Spleen (tissue), 7 donors: ENCODE results near the gene OTULIN.

Source experiments
- POLR2A ChIP-seq, 3 donors: fragments of 450-650 bp; IDR thresholded peaks; one replicate each; pipeline ENCODE4 v1.5.1; 2017; ENCODE audit warnings: antibody characterized with exemption in 3 of 3, mild to moderate bottlenecking in 1 of 3
- TF ChIP-seq, protein P1 (sequence below), 11 experiments: fragments of 200-600 bp in 7 of 11; fragments of 450-650 bp in 4 of 11; sonication (generic) in 4 of 11; IDR thresholded peaks in 8 of 11; conservative IDR thresholded peaks in 3 of 11; 1 replicate in 7 of 11; 2 replicates in 4 of 11; pipeline versions ENCODE4 v1.4.0 to v1.8.0; 2016 to 2021; ENCODE audit warnings: antibody characterized with exemption in 11 of 11, inconsistent platforms in 4 of 11, mild to moderate bottlenecking in 1 of 11
- donor health status: DM: no; HTN: no; CAD: no; lungs with moderate emphysema.
- donor health status: DM: no; HTN: no; CAD: no.
- donor health status: DM: no; HTN: no; CAD: no.

DNA sequence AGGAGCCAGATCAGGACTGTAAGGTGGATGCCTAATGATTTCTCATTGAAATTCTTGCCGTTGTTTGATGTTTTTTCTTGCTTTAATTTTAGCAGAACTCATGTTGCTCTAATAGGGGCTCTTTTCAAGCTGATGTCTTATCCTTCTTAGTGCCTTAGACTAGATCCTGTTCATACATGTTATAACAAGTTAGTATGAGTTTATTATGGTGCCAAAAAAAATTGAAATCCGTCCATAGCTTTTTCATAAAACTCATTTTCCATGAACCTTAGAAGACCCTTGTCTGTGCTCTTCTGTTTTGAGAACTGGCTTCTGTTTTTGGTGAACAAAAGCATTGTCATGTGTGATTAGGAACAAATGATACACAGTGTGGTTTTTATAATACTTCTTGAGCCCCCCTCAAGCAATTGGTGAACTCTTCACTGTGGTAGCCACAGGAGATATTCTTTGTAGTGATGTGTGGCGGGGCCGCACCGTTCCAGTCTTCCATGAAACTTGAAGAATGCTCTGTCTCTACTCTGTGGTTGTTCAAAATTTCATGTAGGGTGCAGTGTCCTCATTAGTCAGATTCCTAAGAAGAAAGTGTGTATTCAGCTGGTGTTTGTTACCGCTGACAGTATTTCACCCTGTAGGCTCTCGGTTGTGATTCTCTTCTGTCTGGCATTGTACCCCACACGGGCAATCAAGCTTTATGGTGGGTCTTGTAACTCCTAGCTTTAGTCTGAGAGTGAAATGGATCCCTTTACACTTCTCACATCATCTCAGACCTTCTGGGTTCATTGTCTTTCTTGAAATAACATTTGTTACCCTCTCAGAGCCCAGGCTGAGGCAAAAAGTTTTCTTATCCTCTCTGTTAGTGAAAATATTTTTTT is 10.7 kb downstream of the OTULIN start:
- TF ChIP-seq, protein P1, sequence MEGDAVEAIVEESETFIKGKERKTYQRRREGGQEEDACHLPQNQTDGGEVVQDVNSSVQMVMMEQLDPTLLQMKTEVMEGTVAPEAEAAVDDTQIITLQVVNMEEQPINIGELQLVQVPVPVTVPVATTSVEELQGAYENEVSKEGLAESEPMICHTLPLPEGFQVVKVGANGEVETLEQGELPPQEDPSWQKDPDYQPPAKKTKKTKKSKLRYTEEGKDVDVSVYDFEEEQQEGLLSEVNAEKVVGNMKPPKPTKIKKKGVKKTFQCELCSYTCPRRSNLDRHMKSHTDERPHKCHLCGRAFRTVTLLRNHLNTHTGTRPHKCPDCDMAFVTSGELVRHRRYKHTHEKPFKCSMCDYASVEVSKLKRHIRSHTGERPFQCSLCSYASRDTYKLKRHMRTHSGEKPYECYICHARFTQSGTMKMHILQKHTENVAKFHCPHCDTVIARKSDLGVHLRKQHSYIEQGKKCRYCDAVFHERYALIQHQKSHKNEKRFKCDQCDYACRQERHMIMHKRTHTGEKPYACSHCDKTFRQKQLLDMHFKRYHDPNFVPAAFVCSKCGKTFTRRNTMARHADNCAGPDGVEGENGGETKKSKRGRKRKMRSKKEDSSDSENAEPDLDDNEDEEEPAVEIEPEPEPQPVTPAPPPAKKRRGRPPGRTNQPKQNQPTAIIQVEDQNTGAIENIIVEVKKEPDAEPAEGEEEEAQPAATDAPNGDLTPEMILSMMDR (IDR thresholded peaks at IDR 0.05 in 8 of 11, conservative IDR thresholded peaks at IDR 0.05 in 3 of 11) = no peak
- no peak for TF ChIP-seq POLR2A (IDR thresholded peaks at IDR 0.05)
